ENCODE measurements around the gene NAA16. TPM values are rescaled to one million over a fixed set of nuclear protein-coding genes. Genes with fewer than 3 reads are reported as not detected.

NAA16 gene
- polyA plus RNA-seq, 1 donor from 2014 or later = 57.0 TPM

GRCh38 chr13:41299316-41300094 lies 11.6 kb upstream of the NAA16 start:
- Histone ChIP-seq H3K4me2 (ENCODE audit: low read length) (no peak overlapping the region), H3K9me3 (ENCODE audit: low read length) (no peaks in the 10 kb centered on the region), H3K79me2 (replicated peaks; ENCODE audit: insufficient read depth, low read length) (no peaks in the 10 kb centered on the region), H3K27ac (ENCODE audit: low read length) (no peak overlapping the region), H3K36me3 (ENCODE audit: insufficient read depth, low read length) (no peaks in the 10 kb centered on the region), H2AFZ (ENCODE audit: low read depth, low read length) (no peak overlapping the region), H3K27me3 (ENCODE audit: insufficient read depth, low read depth, low read length) (no peaks in the 10 kb centered on the region), H3K9me2 (ENCODE audit: insufficient read depth, low read length) (no peaks in the 10 kb centered on the region), H3K9ac (ENCODE audit: low read length) (no peak overlapping the region), H3F3A (ENCODE audit: insufficient read depth, low read length, poor library complexity, severe bottlenecking) (no peaks in the 10 kb centered on the region), H3K4me3 (ENCODE audit: low read length) (no peak overlapping the region), H4K20me1 (ENCODE audit: insufficient read depth) (no peaks in the 10 kb centered on the region)
- no peak for TF ChIP-seq CTCF (IDR thresholded peaks at IDR 0.05; ENCODE audit: poor library complexity, severe bottlenecking)
- no peak for TF ChIP-seq MXI1 (conservative IDR thresholded peaks at IDR 0.05; ENCODE audit: poor library complexity, severe bottlenecking)
- TF ChIP-seq REST (IDR thresholded peaks at IDR 0.05; ENCODE audit: borderline replicate concordance) = no peak

GRCh38 chr13:41302743-41303142 lies 8.3 kb upstream of the NAA16 start:
- Histone ChIP-seq H3K27me3 (ENCODE audit: insufficient read depth, low read depth, low read length) (no peaks in the 10 kb centered on the region), H3K36me3 (ENCODE audit: insufficient read depth, low read length) (no peaks in the 10 kb centered on the region), H3K4me3 (ENCODE audit: low read length) (no peak overlapping the region), H3K9me2 (ENCODE audit: insufficient read depth, low read length) (no peaks in the 10 kb centered on the region), H2AFZ (ENCODE audit: low read depth, low read length) (no peak overlapping the region), H3F3A (ENCODE audit: insufficient read depth, low read length, poor library complexity, severe bottlenecking) (no peaks in the 10 kb centered on the region), H3K9ac (ENCODE audit: low read length) (no peak overlapping the region), H3K27ac (ENCODE audit: low read length) (no peak overlapping the region), H3K79me2 (replicated peaks; ENCODE audit: insufficient read depth, low read length) (no peaks in the 10 kb centered on the region), H3K9me3 (ENCODE audit: low read length) (no peaks in the 10 kb centered on the region), H4K20me1 (ENCODE audit: insufficient read depth) (no peaks in the 10 kb centered on the region), H3K4me2 (ENCODE audit: low read length) (no peak overlapping the region)
- TF ChIP-seq MXI1 (conservative IDR thresholded peaks at IDR 0.05; ENCODE audit: poor library complexity, severe bottlenecking) = no peak
- TF ChIP-seq REST (IDR thresholded peaks at IDR 0.05; ENCODE audit: borderline replicate concordance) = no peak
- TF ChIP-seq RAD21 (conservative IDR thresholded peaks at IDR 0.05) = no peak
- TF ChIP-seq SMC3 (conservative IDR thresholded peaks at IDR 0.05; ENCODE audit: poor library complexity) = no peak
- TF ChIP-seq POLR2AphosphoS5 (IDR thresholded peaks at IDR 0.05) = no peak
- TF ChIP-seq EZH2 (IDR thresholded peaks at IDR 0.05; ENCODE audit: borderline replicate concordance, insufficient read depth, low read length, poor library complexity, severe bottlenecking) = no peak
- no peak for TF ChIP-seq EP300 (conservative IDR thresholded peaks at IDR 0.05; ENCODE audit: poor library complexity, severe bottlenecking)
- no peak for TF ChIP-seq CTCF (IDR thresholded peaks at IDR 0.05; ENCODE audit: poor library complexity, severe bottlenecking)
- no peak for TF ChIP-seq TAF1 (IDR thresholded peaks at IDR 0.05; ENCODE audit: low read depth)
